Keratinocyte (primary cell): ENCODE results near the gene MEGF11.

Source experiments
- EZH2 ChIP-seq: IDR thresholded peaks from one replicate; pipeline ENCODE4 v1.6.1; 2012; ENCODE audit warnings: inconsistent platforms, mild to moderate bottlenecking, low read length, moderate library complexity
- TF ChIP-seq, protein P1 (sequence below), 3 experiments: IDR thresholded peaks in 1 of 3; conservative IDR thresholded peaks in 1 of 3; optimal IDR thresholded peaks in 1 of 3; 2 replicates in 2 of 3; 3 replicates in 1 of 3; pipeline versions ENCODE3 to v1.5.1; 2011; ENCODE audit warnings: low read length in 3 of 3, mild to moderate bottlenecking in 3 of 3, moderate library complexity in 2 of 3, control low read depth in 1 of 3, inconsistent platforms in 1 of 3; ENCODE audit not compliant: insufficient read depth in 2 of 3; ENCODE audit errors: extremely low read depth in 1 of 3

DNA sequence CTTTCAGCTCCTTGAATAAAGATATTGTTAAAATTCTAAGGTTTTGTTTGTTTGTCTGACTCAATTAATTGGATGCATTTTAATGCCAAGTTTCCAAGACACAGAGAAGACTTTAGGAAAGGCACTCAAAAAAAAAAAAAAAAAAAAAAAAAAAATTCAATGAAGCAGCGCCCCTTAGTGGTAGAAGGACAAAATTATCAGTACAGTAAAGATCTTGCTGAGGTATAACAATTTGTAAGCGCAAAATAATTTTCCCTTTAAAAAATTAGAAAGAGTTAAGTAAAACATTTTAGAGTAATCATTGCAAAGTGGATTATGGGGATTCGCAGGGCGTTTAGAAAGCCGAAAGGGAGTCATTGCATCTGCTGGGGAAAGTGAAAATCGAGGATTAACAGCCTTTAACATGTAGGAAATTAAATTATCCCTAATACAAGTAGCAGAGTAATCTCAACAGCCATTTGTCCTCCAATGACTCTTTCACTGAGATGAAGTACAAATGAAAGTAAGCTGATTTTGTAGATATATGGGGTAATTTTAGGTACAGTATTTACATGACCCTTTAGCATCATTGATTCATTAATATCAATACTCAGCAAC lies 34.0 kb upstream of the MEGF11 start:
- TF ChIP-seq, protein P1, sequence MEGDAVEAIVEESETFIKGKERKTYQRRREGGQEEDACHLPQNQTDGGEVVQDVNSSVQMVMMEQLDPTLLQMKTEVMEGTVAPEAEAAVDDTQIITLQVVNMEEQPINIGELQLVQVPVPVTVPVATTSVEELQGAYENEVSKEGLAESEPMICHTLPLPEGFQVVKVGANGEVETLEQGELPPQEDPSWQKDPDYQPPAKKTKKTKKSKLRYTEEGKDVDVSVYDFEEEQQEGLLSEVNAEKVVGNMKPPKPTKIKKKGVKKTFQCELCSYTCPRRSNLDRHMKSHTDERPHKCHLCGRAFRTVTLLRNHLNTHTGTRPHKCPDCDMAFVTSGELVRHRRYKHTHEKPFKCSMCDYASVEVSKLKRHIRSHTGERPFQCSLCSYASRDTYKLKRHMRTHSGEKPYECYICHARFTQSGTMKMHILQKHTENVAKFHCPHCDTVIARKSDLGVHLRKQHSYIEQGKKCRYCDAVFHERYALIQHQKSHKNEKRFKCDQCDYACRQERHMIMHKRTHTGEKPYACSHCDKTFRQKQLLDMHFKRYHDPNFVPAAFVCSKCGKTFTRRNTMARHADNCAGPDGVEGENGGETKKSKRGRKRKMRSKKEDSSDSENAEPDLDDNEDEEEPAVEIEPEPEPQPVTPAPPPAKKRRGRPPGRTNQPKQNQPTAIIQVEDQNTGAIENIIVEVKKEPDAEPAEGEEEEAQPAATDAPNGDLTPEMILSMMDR (optimal IDR thresholded peaks at IDR 0.05 in 1 of 3, IDR thresholded peaks at IDR 0.05 in 1 of 3, conservative IDR thresholded peaks at IDR 0.05 in 1 of 3; ENCODE audit: extremely low read depth in 1 of 3, insufficient read depth in 2 of 3, low read length in 3 of 3) = peak in 2 of 3 experiments; percentile 24 to 43
- TF ChIP-seq EZH2 = no peak
